WI38 (cell line): ENCODE results near the gene HMCN1.

Experiments
- H3K4me3 ChIP-seq: 2 replicates; pipeline ENCODE4 v1.5.1; 2011; ENCODE audit warnings: low read depth, mild to moderate bottlenecking, control low read depth, low read length
- CTCF ChIP-seq: IDR thresholded peaks from 2 replicates; pipeline ENCODE4 v1.5.1; 2012; ENCODE audit warnings: low read depth, mild to moderate bottlenecking, control low read depth, low read length

The HMCN1 gene

GRCh38 chr1:186104459-186104858 lies 370.3 kb downstream of the HMCN1 start:
- no peak overlapping the region for H3K4me3 ChIP-seq
- no peak for TF ChIP-seq CTCF

- no peak overlapping the region for H3K4me3 ChIP-seq
- no peak for TF ChIP-seq CTCF
These were observed 378.1 kb downstream of the HMCN1 start for GRCh38 chr1:186112280-186112679.

- TF ChIP-seq CTCF: no peak
- no peak overlapping the region for H3K4me3 ChIP-seq
These were observed 379.3 kb downstream of the HMCN1 start for GRCh38 chr1:186113461-186113860.

- no peak overlapping the region for H3K4me3 ChIP-seq
- no peak for TF ChIP-seq CTCF
These were observed 384.5 kb downstream of the HMCN1 start for GRCh38 chr1:186118724-186119123.

GRCh38 chr1:186122837-186123236 lies 388.6 kb downstream of the HMCN1 start:
- TF ChIP-seq CTCF: no peak
- no peak overlapping the region for H3K4me3 ChIP-seq

- TF ChIP-seq CTCF: no peak
- H3K4me3 ChIP-seq: no peak overlapping the region
These were observed 390.8 kb downstream of the HMCN1 start for GRCh38 chr1:186125035-186125434.

GRCh38 chr1:186125511-186125910 lies 391.3 kb downstream of the HMCN1 start:
- no peak overlapping the region for H3K4me3 ChIP-seq
- no peak for TF ChIP-seq CTCF
